ENCODE data around the gene MVB12B. TPM values are rescaled to one million over a fixed set of nuclear protein-coding genes. Genes with fewer than 3 reads are reported as not detected.
A peak's percentile ranks its signal among the peaks of the same experiment; 100 is the strongest.

The MVB12B gene
- total and polyA plus RNA-seq, 8 donors: 19.9 to 25.3 (median 22.8) TPM

- Histone ChIP-seq H3K27me3 (peaks cover 0 to 43% of the 10 kb centered on the region in 2 donors), H3K9me3 (no peaks in the 10 kb centered on the region), H3K4me1 (peaks cover 0 to 42% of the 10 kb centered on the region in 2 donors), H3K4me3 (no peak overlapping the region), H3K27ac (no peak overlapping the region), H3K36me3 (no peaks in the 10 kb centered on the region)
- ATAC-seq: no peak
- DNase-seq: peak in 1 of 4 donors; percentile 45
- intact Hi-C loops (cut with DNase I): no loop called here
- TF ChIP-seq CTCF (IDR thresholded peaks at IDR 0.05): no peak
Measured at GRCh38 chr9:126524353-126525077, 197.9 kb downstream of the MVB12B start.

GRCh38 chr9:126526218-126527108, 199.8 kb downstream of the MVB12B start:
- ATAC-seq (no peak), DNase-seq (peak in 1 of 4 donors; percentile 52)
- intact Hi-C loops (cut with DNase I): no loop called here
- no peak for TF ChIP-seq CTCF (IDR thresholded peaks at IDR 0.05)
- Histone ChIP-seq H3K36me3 (no peaks in the 10 kb centered on the region), H3K9me3 (no peaks in the 10 kb centered on the region), H3K4me3 (no peak overlapping the region), H3K4me1 (peaks cover 0 to 45% of the 10 kb centered on the region in 2 donors), H3K27ac (no peak overlapping the region), H3K27me3 (peaks cover 0 to 29% of the 10 kb centered on the region in 2 donors)

GRCh38 chr9:126527109-126527825, 200.6 kb downstream of the MVB12B start:
- DNase-seq (peak in 1 of 4 donors; percentile 50), ATAC-seq (no peak)
- no peak overlapping the region for H3K4me3 ChIP-seq
- peaks cover 0 to 53% of the 10 kb centered on the region in 2 donors for H3K4me1 ChIP-seq
- no peak overlapping the region for H3K27ac ChIP-seq
- H3K27me3 ChIP-seq: peaks cover 0 to 27% of the 10 kb centered on the region in 2 donors
- TF ChIP-seq CTCF (IDR thresholded peaks at IDR 0.05): no peak
- intact Hi-C loops (cut with DNase I): no loop called here
- H3K36me3 ChIP-seq: no peaks in the 10 kb centered on the region
- H3K9me3 ChIP-seq: no peaks in the 10 kb centered on the region

- TF ChIP-seq CTCF (IDR thresholded peaks at IDR 0.05): no peak
- Histone ChIP-seq H3K4me3 (no peak overlapping the region), H3K36me3 (no peaks in the 10 kb centered on the region), H3K9me3 (no peaks in the 10 kb centered on the region), H3K27me3 (peaks cover 0 to 18% of the 10 kb centered on the region in 2 donors), H3K27ac (no peak overlapping the region), H3K4me1 (peaks cover 0 to 54% of the 10 kb centered on the region in 2 donors)
- ATAC-seq: no peak
- DNase-seq: peak in 1 of 4 donors; percentile 54
- intact Hi-C loops (cut with DNase I): no loop called here
Measured at GRCh38 chr9:126528111-126528510, 201.5 kb downstream of the MVB12B start.

Data from left lung (tissue), 10 donors.